Measurements from ENCODE around the gene TNFRSF19. TPM values are rescaled to one million over a fixed set of nuclear protein-coding genes. Genes with fewer than 3 reads are reported as not detected.

TNFRSF19 gene
- total RNA-seq, 1 donor from 2014 or later: 25.9 TPM

- peak; percentile 88 for DNase-seq
- no peaks in the 10 kb centered on the region for H3K27me3 ChIP-seq (ENCODE audit: low read depth)
Measured at GRCh38 chr13:23701636-23702035, 131.4 kb downstream of the TNFRSF19 start.

GRCh38 chr13:23703246-23703860 lies 133.1 kb downstream of the TNFRSF19 start:
- no peaks in the 10 kb centered on the region for H3K36me3 ChIP-seq
- no peaks in the 10 kb centered on the region for H3K9me3 ChIP-seq (replicated peaks)
- no peak for DNase-seq
- no peak overlapping the region for H3K4me3 ChIP-seq
- peaks cover 15% of the 10 kb centered on the region for H3K4me1 ChIP-seq
- peak overlapping the region; percentile 80 for H3K27ac ChIP-seq (replicated peaks)
- no peaks in the 10 kb centered on the region for H3K27me3 ChIP-seq (ENCODE audit: low read depth)
- no peak for TF ChIP-seq CTCF (IDR thresholded peaks at IDR 0.05; ENCODE audit: borderline replicate concordance)
- intact Hi-C loops (cut with micrococcal nuclease): no loop called here

More at GRCh38 chr13:23701636-23702035, 131.4 kb downstream of the TNFRSF19 start:
- no peaks in the 10 kb centered on the region for H3K9me3 ChIP-seq (replicated peaks)
- peak overlapping the region; percentile 82 for H3K27ac ChIP-seq (replicated peaks)
- TF ChIP-seq CTCF (IDR thresholded peaks at IDR 0.05; ENCODE audit: borderline replicate concordance): no peak
- no peak overlapping the region for H3K4me3 ChIP-seq
- H3K36me3 ChIP-seq: no peaks in the 10 kb centered on the region
- peaks cover 27% of the 10 kb centered on the region for H3K4me1 ChIP-seq
- intact Hi-C loops (cut with micrococcal nuclease): no loop called here

- TF ChIP-seq CTCF (IDR thresholded peaks at IDR 0.05; ENCODE audit: borderline replicate concordance): no peak
- intact Hi-C loops (cut with micrococcal nuclease): no loop called here
- H3K27ac ChIP-seq (replicated peaks): no peak overlapping the region
- no peak overlapping the region for H3K4me3 ChIP-seq
- H3K9me3 ChIP-seq (replicated peaks): no peaks in the 10 kb centered on the region
- H3K4me1 ChIP-seq: peaks cover 24% of the 10 kb centered on the region
- no peaks in the 10 kb centered on the region for H3K36me3 ChIP-seq
- no peak for DNase-seq
- no peaks in the 10 kb centered on the region for H3K27me3 ChIP-seq (ENCODE audit: low read depth)
Measured at GRCh38 chr13:23705583-23705982, 135.4 kb downstream of the TNFRSF19 start.

- peaks cover 9% of the 10 kb centered on the region for H3K9me3 ChIP-seq (replicated peaks)
- H3K4me3 ChIP-seq: no peak overlapping the region
- no peak for DNase-seq
- peak; percentile 47 for TF ChIP-seq CTCF (IDR thresholded peaks at IDR 0.05; ENCODE audit: borderline replicate concordance)
- intact Hi-C loops (cut with micrococcal nuclease): no loop called here
- no peaks in the 10 kb centered on the region for H3K27me3 ChIP-seq (ENCODE audit: low read depth)
- H3K36me3 ChIP-seq: no peaks in the 10 kb centered on the region
- H3K27ac ChIP-seq (replicated peaks): no peak overlapping the region
- peaks cover 15% of the 10 kb centered on the region for H3K4me1 ChIP-seq
Measured at GRCh38 chr13:23707674-23708073, 137.5 kb downstream of the TNFRSF19 start.

GRCh38 chr13:23709536-23709935 lies 139.3 kb downstream of the TNFRSF19 start:
- intact Hi-C loops (cut with micrococcal nuclease): no loop called here
- Histone ChIP-seq H3K9me3 (replicated peaks) (peaks cover 17% of the 10 kb centered on the region), H3K27me3 (ENCODE audit: low read depth) (no peaks in the 10 kb centered on the region), H3K36me3 (no peaks in the 10 kb centered on the region), H3K27ac (replicated peaks) (no peak overlapping the region), H3K4me3 (no peak overlapping the region), H3K4me1 (peaks cover 9% of the 10 kb centered on the region)
- DNase-seq: no peak
- TF ChIP-seq CTCF (IDR thresholded peaks at IDR 0.05; ENCODE audit: borderline replicate concordance): peak; percentile 41

All from left ventricle myocardium inferior (tissue), 1 donor.